HG03378 (cell line): Measurements from ENCODE around the gene SMYD3.

Source experiments
- ATAC-seq: cut with Tn5 transposase; IDR thresholded peaks from one replicate; pipeline ENCODE4 v1.9.1; 2021; ENCODE audit warnings: mild to moderate bottlenecking, moderate library complexity; ENCODE audit not compliant: unreplicated experiment

Gene SMYD3

DNA sequence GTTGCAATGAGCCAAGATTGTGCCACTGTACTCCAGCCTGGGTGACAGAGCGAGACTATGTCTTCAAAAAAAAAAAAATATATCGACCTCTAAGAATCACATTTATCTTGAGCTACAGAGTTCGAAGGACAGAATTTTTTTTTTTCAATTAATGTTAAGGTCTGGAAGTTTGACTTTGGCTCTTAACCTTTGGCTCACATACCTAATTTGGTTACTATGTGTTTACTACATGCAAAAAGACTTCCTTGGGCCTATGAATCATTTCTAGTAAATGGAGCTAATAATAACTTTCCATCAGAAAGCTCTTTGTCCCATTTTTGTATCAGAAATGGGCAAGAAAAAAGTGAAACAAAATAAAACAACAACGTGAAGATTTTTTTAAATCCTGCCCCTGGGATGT lies 351.2 kb downstream of the SMYD3 start:
- ATAC-seq = no peak

DNA sequence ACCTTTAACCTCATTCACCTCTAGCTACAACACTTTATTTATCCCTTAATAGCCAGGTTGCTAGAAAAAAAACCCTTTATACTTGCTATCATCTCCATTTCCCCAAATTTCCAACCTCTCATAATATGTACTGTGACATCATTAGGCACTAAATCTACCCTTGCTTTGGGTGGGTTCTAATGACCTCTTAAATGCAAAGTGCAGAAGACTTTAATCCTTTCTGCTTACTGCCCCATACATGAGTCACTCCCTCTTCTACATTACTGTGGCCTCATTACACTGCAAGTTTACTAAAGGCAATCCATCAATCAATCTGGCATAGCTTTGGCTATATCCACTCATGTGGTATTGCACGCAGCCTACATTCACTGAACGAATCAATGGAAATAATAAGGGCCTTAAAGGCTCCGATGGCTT lies 353.3 kb downstream of the SMYD3 start:
- ATAC-seq = no peak

DNA sequence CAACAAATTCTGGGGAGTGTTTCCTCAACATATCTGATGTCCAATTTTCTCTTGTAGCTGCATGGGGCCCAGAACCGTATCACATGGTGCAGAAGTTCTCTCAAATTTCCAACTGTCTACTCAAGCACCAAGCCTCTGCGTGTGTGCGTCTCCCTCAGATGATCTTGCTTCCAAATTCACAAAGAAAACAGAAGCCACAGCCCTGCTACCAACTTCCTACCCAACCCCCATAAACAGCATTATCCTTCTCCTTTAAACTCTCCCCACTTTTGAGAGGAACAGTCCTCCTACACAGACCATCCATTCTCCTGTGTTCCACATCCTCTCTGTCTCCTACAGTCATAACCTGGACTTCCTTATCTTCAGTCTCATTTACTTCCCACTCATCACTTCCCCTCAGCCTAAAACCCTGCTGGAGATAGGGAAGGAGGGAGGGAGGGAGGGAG lies 354.1 kb downstream of the SMYD3 start:
- no peak for ATAC-seq

DNA sequence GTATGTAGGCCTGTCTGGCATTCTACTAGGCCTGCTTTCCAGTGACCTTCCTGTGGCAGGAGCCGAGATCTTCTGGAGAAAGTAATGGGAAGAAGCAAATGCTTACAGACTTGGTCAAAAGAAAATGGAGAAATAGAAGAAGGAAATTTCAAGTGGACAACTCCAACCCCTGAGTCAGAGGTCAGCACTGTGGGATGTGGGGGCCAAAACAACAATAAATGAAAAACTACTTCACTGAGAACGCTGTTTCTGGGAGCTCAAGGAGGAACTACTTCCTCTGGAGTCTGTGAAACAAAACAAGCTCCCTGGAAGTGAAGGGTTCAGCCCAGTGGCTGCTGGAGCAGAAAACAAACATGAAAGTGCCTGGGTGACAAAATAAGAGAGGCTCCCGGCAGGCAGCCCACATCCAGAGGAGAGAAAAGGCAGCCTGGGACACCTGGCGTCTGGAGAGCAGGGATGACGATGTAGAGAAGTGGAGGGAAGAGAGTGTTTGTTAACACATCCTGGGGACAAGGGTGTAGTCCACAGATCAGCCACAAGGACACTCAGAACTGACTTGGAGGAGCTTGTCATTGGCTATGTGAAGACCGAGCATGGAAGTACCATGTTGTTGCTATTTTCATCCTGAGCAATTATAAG lies 355.2 kb downstream of the SMYD3 start:
- no peak for ATAC-seq

DNA sequence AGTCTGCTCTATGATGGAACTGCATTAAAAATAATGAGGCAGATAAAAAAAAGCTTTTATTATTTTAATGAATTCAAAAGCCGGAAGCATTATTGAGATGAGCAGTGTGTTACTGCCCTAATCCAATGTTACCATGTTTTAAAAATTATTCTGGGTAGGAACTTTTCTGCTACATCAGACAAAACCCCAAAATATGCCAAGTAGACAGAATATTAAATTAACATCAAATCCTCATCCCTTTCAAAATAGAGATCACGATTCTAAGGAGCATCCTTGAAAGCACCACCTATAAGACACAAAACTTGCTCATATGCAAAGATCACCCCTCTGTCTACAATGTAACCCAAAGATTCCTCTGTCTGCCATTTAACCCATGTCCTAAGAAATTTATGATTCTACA lies 357.5 kb downstream of the SMYD3 start:
- no peak for ATAC-seq

DNA sequence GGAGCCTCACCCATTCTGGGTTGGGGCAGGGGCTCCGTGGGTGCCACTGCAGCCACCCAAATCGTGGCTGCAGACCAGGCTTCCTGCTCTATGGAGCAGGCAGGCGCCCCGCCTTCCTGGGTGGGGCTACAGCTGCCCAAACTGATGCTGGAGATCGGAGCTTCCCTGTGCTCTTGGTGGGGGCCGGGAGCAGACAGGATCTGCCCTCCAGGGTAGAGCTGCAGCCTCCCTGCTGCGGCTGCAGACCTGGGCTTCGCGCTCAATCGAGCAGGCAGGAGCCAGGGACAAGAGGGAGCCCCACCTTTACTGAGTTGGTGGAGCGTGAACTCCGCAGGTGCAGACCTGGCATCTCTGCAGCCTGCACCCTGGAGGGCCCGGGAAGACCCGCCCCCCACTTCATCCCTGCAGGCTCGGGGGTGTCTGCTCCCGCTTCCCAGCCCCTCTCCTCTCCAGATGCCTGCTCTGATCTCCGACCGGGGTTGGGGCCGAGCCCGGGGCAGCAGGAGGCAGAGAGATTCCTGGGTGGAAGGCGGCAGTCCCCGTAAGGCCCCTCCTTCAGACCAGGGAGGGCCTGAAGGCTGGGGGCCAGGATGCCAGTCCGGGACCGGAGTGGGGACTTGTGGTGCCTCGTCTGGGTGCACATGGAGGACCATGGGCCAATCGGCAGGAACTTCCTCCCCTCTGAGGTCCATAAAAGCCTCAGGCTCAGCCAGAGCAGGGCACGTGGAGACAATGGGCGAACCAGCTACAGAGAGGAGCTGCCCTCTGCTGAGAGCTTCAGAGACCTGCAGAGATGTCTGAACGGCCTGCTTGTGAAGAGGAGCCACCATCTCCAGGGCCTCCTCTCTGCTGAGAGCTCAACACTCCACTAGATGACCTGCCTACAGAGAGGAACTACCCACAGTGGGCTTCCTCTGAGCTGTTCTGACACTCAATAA lies 359.3 kb downstream of the SMYD3 start:
- no peak for ATAC-seq

DNA sequence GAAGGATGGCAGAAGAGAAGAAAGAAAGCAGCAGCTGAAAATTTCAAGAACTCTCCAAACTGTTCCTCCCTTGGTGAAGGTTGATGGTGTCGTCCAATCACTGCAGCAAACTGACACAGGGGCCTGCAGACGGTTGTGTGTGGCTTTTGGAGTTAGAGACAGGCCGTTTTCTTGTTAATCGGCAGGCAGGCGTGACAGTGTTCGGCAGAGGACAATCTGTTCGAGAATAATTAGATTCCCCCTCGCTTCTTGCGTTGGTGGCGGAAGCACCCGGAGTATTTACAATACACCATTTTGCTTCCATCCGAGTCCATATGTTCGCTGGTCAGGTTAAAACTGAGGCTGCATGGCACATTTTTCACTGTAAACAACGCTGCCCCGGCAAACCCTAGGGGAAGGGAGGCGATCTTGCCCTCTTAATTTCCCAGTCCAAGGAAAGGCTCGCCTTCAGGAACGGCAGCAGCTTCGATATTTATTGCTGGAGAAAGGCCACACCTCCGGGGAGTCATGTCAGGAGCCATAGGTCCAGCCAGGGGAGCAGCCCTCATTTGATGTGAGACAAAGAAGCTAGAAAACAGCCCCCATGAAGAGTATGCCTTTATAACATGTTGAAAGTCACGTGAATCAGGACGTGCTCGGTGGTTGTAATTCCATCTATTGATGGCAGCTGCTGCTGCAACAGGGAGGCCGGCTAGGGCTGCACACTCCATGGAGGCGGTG lies 360.1 kb downstream of the SMYD3 start:
- no peak for ATAC-seq

DNA sequence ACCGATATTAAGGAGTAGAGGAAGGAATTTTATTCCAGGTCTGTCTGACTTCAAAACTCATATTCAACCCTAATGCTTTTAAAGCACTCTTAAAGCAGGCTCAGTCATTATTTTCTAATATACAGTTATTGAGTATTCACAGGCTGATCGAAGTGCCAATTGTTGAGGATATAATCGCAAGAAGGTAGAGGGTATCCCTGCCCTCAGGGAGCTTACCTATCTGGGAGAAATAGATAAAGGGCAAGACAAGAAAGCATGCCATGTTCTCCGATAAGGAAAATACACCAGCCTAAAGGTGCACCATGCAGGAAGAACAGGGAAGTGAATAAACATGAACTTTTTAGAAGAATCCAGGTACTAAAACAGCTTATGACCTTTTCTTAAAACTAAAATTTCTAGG lies 361.2 kb downstream of the SMYD3 start:
- no peak for ATAC-seq

DNA sequence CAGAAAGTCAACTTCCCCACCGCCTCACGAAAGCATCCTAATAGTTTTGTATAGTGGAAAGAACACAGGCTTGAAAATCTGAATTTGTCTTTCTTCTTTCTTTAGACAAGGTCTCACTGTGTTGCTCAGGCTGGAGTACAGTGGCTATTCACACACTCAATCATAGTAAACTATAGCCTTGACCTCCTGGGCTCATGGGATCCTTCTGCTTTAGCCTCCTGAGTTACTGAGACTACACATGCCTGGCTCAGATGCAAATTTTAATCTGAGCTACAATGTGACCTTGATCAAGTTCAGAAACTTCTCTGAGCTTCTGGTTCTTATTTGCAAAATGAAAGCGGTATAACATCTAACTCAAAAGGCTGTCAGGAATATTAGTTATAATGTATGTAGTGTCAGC lies 362.1 kb downstream of the SMYD3 start:
- no peak for ATAC-seq

DNA sequence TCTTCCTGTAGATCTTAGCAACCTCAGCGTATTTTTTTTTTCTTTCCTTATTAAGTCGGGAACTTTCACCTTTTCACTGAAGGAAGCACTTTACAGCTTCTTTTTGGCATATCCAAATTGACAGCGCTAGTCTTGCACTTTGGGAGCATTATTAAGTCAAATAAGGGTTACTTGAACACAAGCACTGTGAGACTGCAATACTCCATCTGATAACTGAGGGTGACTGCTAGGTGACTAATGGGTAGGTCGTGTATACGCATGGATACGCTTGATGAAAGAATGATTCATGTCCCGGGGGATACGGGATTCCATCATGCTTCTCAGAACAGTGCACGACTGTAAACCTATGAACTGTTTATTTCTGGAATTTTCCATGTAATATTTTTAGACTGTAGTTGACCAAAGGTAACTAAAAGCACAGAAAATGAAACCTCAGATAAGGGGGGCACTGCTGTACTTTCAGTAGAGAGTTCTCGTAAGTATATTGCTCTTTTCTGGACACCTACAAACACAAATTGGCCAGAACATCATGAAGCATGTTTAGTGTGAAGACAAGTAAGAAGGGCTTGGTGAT lies 364.7 kb downstream of the SMYD3 start:
- ATAC-seq = no peak

DNA sequence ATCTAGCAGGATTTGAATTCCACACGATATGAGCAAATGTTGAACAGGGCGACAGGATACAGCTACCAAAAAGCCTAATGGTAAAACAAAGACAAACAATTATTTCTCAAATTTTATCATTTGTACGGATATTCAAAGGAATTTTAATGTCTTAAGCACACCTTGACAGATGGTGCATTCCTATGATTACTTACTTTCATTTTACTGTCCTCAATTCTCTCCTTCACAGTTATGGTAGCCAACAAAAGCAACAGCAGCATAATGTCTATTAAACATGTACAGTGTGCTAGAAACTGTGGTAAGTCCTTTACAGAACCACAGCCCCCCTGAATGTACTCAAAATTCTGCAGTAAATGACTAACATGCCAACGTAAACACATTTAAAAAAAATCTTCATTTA lies 365.8 kb downstream of the SMYD3 start:
- ATAC-seq = no peak

DNA sequence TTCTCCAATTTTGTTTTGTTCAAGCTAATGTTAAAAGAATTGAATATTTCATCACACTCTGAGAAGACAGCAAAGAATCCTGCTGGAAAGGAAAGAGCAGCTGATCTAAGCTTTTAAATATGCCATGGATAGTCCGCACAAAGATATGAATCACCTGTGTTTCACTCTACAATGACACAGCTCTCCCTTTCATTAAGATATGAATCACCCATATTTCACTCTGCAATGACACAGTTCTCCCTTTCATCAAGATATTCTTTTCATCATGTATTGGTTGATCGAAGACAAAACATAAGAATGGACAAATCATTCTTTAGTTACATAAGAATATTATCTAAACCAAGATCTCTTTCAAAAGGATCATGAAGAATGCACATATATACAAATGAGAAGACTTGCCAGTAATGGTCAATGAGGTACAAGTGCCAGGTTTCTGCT lies 367.3 kb downstream of the SMYD3 start:
- no peak for ATAC-seq

DNA sequence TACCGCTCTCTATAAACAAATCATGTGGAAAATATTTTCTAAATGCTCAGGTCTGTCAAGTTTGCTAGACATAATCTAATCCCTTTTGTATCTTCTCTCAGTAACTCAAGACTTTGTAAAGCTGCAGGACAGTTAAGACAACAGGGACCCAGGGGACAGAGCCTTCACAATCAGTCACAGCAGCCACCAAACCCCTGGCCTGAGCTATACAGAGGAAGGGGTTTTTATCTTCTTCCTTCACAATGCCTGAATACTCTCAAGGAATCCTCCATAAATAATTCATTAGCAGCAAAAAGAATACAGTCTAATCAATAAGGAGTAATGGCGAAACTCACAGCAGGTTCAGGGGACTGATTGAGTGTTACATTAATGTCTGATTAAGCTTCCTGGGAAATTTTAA lies 368.3 kb downstream of the SMYD3 start:
- ATAC-seq = no peak

DNA sequence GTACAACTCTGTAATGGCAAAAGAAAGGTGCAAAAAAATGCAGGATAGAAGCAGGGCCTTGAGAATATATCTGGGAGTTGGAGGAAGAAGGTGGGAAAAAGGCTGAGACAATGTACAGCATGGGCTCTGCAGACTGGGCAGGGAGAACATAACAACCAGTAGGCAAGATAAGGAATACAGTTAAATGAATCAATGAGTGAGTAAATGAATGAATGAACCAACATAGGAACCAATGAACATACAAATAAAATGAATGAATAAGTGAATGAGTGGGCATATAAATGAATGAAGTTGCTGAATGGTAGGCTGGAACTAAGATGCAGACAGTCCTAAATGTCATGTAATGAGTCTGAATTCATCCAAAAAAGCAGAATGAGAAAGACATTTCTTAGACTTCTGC lies 370.6 kb downstream of the SMYD3 start:
- no peak for ATAC-seq

DNA sequence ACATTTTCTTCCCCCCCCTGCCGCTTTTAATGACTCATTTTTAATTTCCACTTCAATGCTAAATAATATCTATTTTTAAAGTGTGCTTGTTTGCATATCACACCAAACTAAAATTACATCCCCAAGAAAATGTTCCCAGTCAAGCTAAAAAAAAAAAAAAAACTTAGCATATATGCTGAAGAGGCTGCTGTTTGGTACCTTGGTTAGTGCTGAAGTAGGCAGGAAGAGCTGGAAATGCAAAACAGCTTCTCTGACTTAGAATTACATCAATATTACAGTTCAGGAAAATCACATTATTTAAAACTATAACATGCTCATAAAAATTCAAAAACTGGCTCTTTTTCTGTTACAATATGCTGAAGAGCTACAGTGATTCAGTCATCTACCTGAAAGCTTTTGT lies 372.3 kb downstream of the SMYD3 start:
- no peak for ATAC-seq

DNA sequence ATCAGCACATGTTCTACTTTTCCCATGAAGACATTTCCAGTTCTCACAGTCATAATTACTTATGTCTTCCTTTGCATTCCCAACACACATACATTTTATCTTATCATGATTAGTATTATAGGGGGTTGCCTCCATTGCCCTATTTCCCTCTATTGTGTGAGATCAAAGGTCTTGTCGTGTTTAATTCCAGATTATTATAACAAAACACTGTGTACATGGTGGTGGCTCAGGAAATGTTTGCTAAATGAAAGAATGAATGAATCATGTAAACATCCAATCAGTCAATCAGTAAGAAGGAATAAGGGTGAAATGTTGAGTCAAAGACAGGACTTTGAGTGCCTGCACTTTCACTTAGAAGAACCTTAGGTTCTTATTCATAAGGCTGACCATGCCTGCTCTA lies 376.0 kb downstream of the SMYD3 start:
- no peak for ATAC-seq

DNA sequence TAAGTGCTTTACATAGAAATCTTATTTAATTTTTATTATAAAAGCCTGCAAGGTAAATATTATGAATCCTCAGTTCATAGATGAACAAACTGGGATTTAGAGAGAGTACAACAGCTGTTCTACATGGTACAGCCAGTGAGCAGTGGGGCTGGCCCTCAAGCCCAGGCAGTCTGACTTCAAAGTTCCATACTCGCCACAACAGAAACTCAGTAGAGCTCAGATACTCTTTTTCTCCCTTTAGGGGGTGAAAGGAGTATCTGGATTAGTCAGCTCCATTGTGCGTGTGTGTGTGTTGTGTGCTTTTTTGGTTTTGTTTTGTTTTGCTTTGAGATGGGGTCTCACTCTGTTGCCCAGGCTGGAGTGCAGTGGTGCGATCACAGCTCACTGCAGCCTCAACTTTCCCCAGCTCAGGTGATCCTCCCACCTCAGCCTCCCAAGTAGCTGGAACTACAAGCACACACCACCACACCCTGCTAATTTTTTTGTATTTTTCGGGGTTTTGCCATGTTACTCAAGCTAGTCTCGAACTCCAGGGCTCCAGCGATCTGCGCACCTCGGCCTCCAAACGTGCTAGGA lies 378.5 kb downstream of the SMYD3 start:
- no peak for ATAC-seq

DNA sequence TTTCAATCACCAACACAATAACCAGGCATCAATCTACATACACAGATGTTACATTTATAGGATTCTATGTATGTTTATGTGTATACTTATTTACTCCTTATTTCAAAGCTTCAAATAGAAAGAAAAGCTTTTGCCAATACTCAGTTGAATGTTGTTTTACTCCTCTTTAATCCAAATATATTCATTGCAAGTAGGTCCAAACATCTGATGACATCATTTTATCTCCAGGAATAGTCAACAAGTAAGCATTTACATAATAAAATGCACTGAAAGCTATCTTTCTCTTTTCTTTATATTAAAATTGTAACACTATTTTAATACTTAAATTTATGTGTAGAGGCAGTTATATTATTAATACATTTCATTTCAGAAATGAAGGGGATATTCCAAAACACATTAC lies 380.5 kb downstream of the SMYD3 start:
- ATAC-seq = no peak

DNA sequence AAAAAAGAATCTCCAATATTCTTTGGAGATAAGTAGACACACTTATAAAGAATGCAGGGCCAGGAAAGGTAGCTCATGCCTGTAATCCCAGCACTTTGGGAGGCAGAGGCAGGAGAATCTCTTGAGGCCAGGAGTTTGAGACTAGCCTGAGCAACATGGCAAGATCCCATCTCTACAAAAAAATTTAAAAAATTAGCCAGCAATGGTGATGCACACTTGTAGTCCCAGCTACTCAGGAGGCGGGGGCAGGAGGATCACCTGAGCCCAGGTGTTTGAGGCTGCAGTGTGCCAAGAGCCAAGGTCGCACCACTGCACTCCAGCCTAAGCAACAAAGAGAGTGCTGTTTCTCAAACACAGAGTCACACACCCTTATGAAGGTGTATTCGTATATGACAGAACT lies 385.0 kb downstream of the SMYD3 start:
- ATAC-seq = no peak

DNA sequence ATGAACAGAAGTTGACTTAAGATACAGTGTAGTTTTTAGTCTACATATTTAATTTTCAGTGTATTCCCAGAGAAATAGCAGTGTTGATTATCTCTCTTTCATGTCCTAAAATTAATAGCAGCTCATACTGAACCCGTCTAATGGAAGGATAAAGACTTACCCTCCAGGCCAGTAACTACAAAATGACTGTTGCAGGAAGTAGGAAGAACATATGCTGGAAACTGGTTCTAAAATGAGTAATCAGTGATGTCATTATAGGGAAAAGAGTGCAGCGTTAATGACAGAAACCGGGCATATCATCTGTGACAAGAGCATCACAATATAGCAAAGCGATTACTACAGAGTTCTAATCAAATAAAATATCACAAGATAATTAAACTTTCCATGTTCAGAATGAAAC lies 385.5 kb downstream of the SMYD3 start:
- ATAC-seq = no peak
